ENCODE results near the gene STRIP1.

The STRIP1 gene

GRCh38 chr1:110038271-110038670, 3.8 kb downstream of the STRIP1 start (continued):
- TF ChIP-seq TSHZ2 (CRISPR knock-in tag; IDR thresholded peaks at IDR 0.05) (no peak), CREB5 (CRISPR knock-in tag; IDR thresholded peaks at IDR 0.05; ENCODE audit: low read depth) (no peak), TOX (CRISPR knock-in tag; IDR thresholded peaks at IDR 0.05; ENCODE audit: borderline replicate concordance) (no peak)

DNA sequence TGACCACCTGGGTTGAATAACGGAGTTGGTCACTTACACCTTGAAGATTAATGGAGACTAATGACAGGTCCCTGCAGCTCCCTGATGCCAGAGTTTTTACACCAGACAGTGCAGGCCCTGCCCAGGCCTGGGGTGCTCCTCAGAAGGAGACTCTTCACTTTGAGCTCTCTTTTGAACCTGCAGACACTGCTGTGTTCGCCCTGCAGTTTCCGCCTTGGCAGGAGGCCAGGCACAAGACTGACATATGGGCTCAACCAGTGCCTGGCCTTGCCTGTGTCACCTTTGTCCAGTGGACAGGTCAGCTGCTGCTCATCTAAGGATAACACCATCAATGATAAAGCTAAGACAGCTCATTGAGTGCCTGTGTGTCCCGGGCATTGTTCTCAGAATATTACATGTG, 5.2 kb downstream of the STRIP1 start:
- no peak for TF ChIP-seq ZNF565 (CRISPR knock-in tag; conservative IDR thresholded peaks at IDR 0.05; ENCODE audit: low read depth)
- no peak for TF ChIP-seq OSR1 (CRISPR knock-in tag; IDR thresholded peaks at IDR 0.05)
- no peak for TF ChIP-seq GLIS3 (CRISPR knock-in tag; IDR thresholded peaks at IDR 0.05)
- no peak for TF ChIP-seq BACH2 (CRISPR knock-in tag; IDR thresholded peaks at IDR 0.05; ENCODE audit: borderline replicate concordance)
- TF ChIP-seq ZNF70 (CRISPR knock-in tag; IDR thresholded peaks at IDR 0.05) = no peak
- no peak for TF ChIP-seq ARNTL (CRISPR knock-in tag; IDR thresholded peaks at IDR 0.05; ENCODE audit: borderline replicate concordance, low read depth)
- no peak for TF ChIP-seq ISL1 (CRISPR knock-in tag; IDR thresholded peaks at IDR 0.05)
- no peak for TF ChIP-seq CSDC2 (CRISPR knock-in tag; IDR thresholded peaks at IDR 0.05)
- no peak for TF ChIP-seq RARB (CRISPR knock-in tag; IDR thresholded peaks at IDR 0.05)
- no peak for TF ChIP-seq ZFP30 (CRISPR knock-in tag; IDR thresholded peaks at IDR 0.05)
- no peak for TF ChIP-seq PATZ1 (CRISPR knock-in tag; IDR thresholded peaks at IDR 0.05; ENCODE audit: borderline replicate concordance)
- TF ChIP-seq ZNF8 (CRISPR knock-in tag; IDR thresholded peaks at IDR 0.05) = no peak
- TF ChIP-seq TOX (CRISPR knock-in tag; IDR thresholded peaks at IDR 0.05; ENCODE audit: borderline replicate concordance) = no peak
- TF ChIP-seq ZFP3 (CRISPR knock-in tag; IDR thresholded peaks at IDR 0.05) = no peak
- no peak for TF ChIP-seq CREB5 (CRISPR knock-in tag; IDR thresholded peaks at IDR 0.05; ENCODE audit: low read depth)
- no peak for ATAC-seq

- no peak for ATAC-seq
- no peak for TF ChIP-seq ESRRG (CRISPR knock-in tag; IDR thresholded peaks at IDR 0.05)
- no peak for TF ChIP-seq ZC3H10 (CRISPR knock-in tag; IDR thresholded peaks at IDR 0.05)
- no peak for TF ChIP-seq ZNF565 (CRISPR knock-in tag; conservative IDR thresholded peaks at IDR 0.05; ENCODE audit: low read depth)
- no peak for TF ChIP-seq PATZ1 (CRISPR knock-in tag; IDR thresholded peaks at IDR 0.05; ENCODE audit: borderline replicate concordance)
- TF ChIP-seq ARNTL (CRISPR knock-in tag; IDR thresholded peaks at IDR 0.05; ENCODE audit: borderline replicate concordance, low read depth) = no peak
- TF ChIP-seq CREB5 (CRISPR knock-in tag; IDR thresholded peaks at IDR 0.05; ENCODE audit: low read depth) = no peak
- no peak for TF ChIP-seq ZNF8 (CRISPR knock-in tag; IDR thresholded peaks at IDR 0.05)
- no peak for TF ChIP-seq TCF4 (CRISPR knock-in tag; IDR thresholded peaks at IDR 0.05; ENCODE audit: borderline replicate concordance)
- no peak for TF ChIP-seq CSRNP3 (CRISPR knock-in tag; IDR thresholded peaks at IDR 0.05)
Observed at GRCh38 chr1:110040548-110040947, 6.1 kb downstream of the STRIP1 start.
